GM21360 (cell line): Measurements from ENCODE around the gene CSPG4.

Experiments
- ATAC-seq: cut with Tn5 transposase; IDR thresholded peaks from one replicate; pipeline ENCODE4 v1.9.1; 2021; ENCODE audit warnings: mild to moderate bottlenecking, moderate library complexity; ENCODE audit not compliant: unreplicated experiment

Gene CSPG4

GRCh38 chr15:75651810-75652543 is 60.7 kb downstream of the CSPG4 start:
- no peak for ATAC-seq

- no peak for ATAC-seq
Measured at GRCh38 chr15:75650908-75651809, 61.5 kb downstream of the CSPG4 start.

- no peak for ATAC-seq
Measured at GRCh38 chr15:75649848-75650247, 62.8 kb downstream of the CSPG4 start.

- no peak for ATAC-seq
Measured at GRCh38 chr15:75649045-75649761, 63.4 kb downstream of the CSPG4 start.

GRCh38 chr15:75648156-75649000 is 64.3 kb downstream of the CSPG4 start:
- no peak for ATAC-seq

- ATAC-seq: no peak
Measured at GRCh38 chr15:75647370-75648155, 65.1 kb downstream of the CSPG4 start, which contains the start of gene SNX33. Gene SNX33, plus strand, starts transcription at chr15:75647912. Its CDS starts 1,191 bp downstream, at chr15:75649103.

GRCh38 chr15:75646944-75647364 is 65.7 kb downstream of the CSPG4 start:
- no peak for ATAC-seq

GRCh38 chr15:75646112-75646943 is 66.3 kb downstream of the CSPG4 start:
- ATAC-seq: no peak

GRCh38 chr15:75644376-75644775 is 68.3 kb downstream of the CSPG4 start:
- no peak for ATAC-seq

- no peak for ATAC-seq
Measured at GRCh38 chr15:75641603-75642002, 71.0 kb downstream of the CSPG4 start.

- ATAC-seq: no peak
Measured at GRCh38 chr15:75641179-75641503, 71.5 kb downstream of the CSPG4 start.

GRCh38 chr15:75640483-75641178 is 72.0 kb downstream of the CSPG4 start:
- ATAC-seq: peak; percentile 32

GRCh38 chr15:75639709-75640482 is 72.8 kb downstream of the CSPG4 start, which contains the start of gene IMP3:
Gene IMP3, minus strand, starts transcription at chr15:75640224. Its CDS starts 56 bp downstream, at chr15:75640168.
- peak; percentile 85 for ATAC-seq

GRCh38 chr15:75639191-75639708 is 73.4 kb downstream of the CSPG4 start:
- no peak for ATAC-seq

GRCh38 chr15:75637245-75638009 is 75.2 kb downstream of the CSPG4 start:
- ATAC-seq: no peak

GRCh38 chr15:75636026-75636425 is 76.6 kb downstream of the CSPG4 start:
- ATAC-seq: no peak
